ENCODE data around the gene HS1BP3. TPM values are rescaled to one million over a fixed set of nuclear protein-coding genes. Genes with fewer than 3 reads are reported as not detected.

The HS1BP3 gene
- total and polyA plus RNA-seq, 8 donors, result 13.8 to 105 (median 23.3) TPM

DNA sequence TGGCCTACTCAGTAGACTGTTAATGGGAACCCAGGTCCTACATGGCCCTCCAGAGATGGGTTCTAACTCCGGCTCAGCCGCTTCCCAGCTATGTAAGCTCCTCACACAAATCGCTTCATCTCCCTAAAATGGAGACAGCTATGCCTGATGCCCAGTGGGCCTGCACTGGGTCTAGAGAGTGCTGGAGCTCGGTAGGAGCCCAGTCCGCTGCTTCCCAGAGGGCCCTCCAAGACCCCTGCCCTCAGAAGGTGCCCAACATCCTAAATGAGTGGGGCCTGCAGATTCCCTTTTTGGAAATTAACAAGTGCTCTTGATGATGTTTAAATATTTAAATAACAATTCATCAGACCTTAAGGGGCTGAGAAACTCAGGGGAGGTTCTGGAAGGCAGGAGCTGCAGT, 47.1 kb downstream of the HS1BP3 start:
- no peak for TF ChIP-seq CTCF (IDR thresholded peaks at IDR 0.05)
- no peak for TF ChIP-seq POLR2A (IDR thresholded peaks at IDR 0.05)
- TF ChIP-seq EP300 (IDR thresholded peaks at IDR 0.05), result no peak
- H3K27ac ChIP-seq, result peak overlapping the region in 1 of 5 donors; percentile 76
- intact Hi-C loops (cut with DNase I; ENCODE audit: low total_unique reads), result no loop called here
- DNase-seq, result peak in 1 of 2 donors; percentile 8
- H3K4me3 ChIP-seq, result no peak overlapping the region
- no peaks in the 10 kb centered on the region for H3K36me3 ChIP-seq
- WGBS, 5 donors, result 85 to 97% (median 89%) methylated on average over 3 to 5 of the region's 5 CpGs
- no peaks in the 10 kb centered on the region for H3K9me3 ChIP-seq
- H3K4me1 ChIP-seq, result peaks cover 11 to 37% (median 25%) of the 10 kb centered on the region in 4 donors
- no peaks in the 10 kb centered on the region for H3K27me3 ChIP-seq

- H3K27me3 ChIP-seq, result no peaks in the 10 kb centered on the region
- TF ChIP-seq POLR2A (IDR thresholded peaks at IDR 0.05) (no peak), CTCF (IDR thresholded peaks at IDR 0.05) (no peak), EP300 (IDR thresholded peaks at IDR 0.05) (no peak), POLR2AphosphoS5 (IDR thresholded peaks at IDR 0.05) (no peak)
- H3K9me3 ChIP-seq, result no peaks in the 10 kb centered on the region
- no peak for DNase-seq
- H3K4me3 ChIP-seq, result no peak overlapping the region
- no peak overlapping the region for H3K27ac ChIP-seq
- WGBS, 5 donors, result 78 to 92% (median 88%) methylated on average over 2 of the region's 2 CpGs
- H3K36me3 ChIP-seq, result no peaks in the 10 kb centered on the region
- H3K4me1 ChIP-seq, result peaks cover 13 to 42% (median 30%) of the 10 kb centered on the region in 4 donors
- intact Hi-C loops (cut with DNase I; ENCODE audit: low total_unique reads), result no loop called here
Observed at GRCh38 chr2:20602803-20603202, 48.1 kb downstream of the HS1BP3 start.

DNA sequence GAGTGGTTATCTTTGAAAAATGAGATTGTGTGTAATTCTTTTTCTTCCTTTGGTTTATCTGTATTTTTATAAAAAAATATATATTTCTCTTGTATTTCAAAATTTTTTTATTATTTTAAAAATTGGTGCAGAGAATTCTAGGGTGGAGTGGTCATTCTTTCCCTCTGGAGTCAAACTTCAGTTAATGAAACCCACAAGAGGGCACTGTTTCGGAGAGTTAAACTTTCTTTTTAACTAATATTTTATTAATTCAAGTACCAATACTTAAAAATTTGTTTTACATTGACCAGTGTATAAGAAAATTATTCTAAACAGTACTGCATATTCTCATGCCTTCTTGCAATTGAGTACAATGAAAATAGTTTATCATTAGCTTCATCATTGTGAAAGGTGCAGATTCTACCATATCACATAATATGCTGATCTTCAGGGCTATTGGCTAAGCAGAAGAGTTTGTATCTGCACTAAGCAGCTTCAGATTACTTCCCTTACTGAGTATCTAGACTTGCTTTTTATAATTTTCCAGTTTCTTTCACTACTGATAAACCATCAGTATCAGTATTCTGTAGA, 50.1 kb downstream of the HS1BP3 start:
- TF ChIP-seq CTCF (IDR thresholded peaks at IDR 0.05), result peak in 4 of 7 experiments; percentile 14 to 48 (median 22)
- no peak for TF ChIP-seq EP300 (IDR thresholded peaks at IDR 0.05)
- peak overlapping the region in 3 of 5 donors; percentile 18 to 77 (median 68) for H3K27ac ChIP-seq
- peaks cover 32 to 62% (median 49%) of the 10 kb centered on the region in 4 donors for H3K4me1 ChIP-seq
- intact Hi-C loops (cut with DNase I; ENCODE audit: low total_unique reads), result no loop called here
- WGBS, 5 donors, result 32 to 80% (median 46%) methylated on average over 1 of the region's 1 CpG
- no peaks in the 10 kb centered on the region for H3K9me3 ChIP-seq
- no peaks in the 10 kb centered on the region for H3K36me3 ChIP-seq
- no peaks in the 10 kb centered on the region for H3K27me3 ChIP-seq
- DNase-seq, result no peak
- no peak overlapping the region for H3K4me3 ChIP-seq

- TF ChIP-seq POLR2A (IDR thresholded peaks at IDR 0.05), result no peak
- TF ChIP-seq CTCF (IDR thresholded peaks at IDR 0.05), result no peak
- TF ChIP-seq EP300 (IDR thresholded peaks at IDR 0.05), result no peak
- no peak for TF ChIP-seq POLR2AphosphoS5 (IDR thresholded peaks at IDR 0.05)
- H3K36me3 ChIP-seq, result no peaks in the 10 kb centered on the region
- intact Hi-C loops (cut with DNase I; ENCODE audit: low total_unique reads), result no loop called here
- H3K27ac ChIP-seq, result peak overlapping the region; percentile 42 to 83 (median 68)
- 78 to 87% (median 82%) methylated on average over 7 to 10 of the region's 10 CpGs for WGBS, 5 donors
- H3K4me3 ChIP-seq, result no peak overlapping the region
- H3K4me1 ChIP-seq, result peaks cover 41 to 67% (median 56%) of the 10 kb centered on the region in 4 donors
- H3K27me3 ChIP-seq, result no peaks in the 10 kb centered on the region
- no peaks in the 10 kb centered on the region for H3K9me3 ChIP-seq
- DNase-seq, result peak in 1 of 2 donors; percentile 24
Observed at GRCh38 chr2:20599861-20600461, 50.9 kb downstream of the HS1BP3 start.
